ENCODE data around the gene CEP104. TPM values are rescaled to one million over a fixed set of nuclear protein-coding genes. Genes with fewer than 3 reads are reported as not detected.

CEP104 gene
- total and polyA plus RNA-seq, 9 of the 15 experiments (the other 6 are each of a cell fraction or from before 2014, with no cell fraction given): 11.2 to 63.4 (median 42.6) TPM

DNA sequence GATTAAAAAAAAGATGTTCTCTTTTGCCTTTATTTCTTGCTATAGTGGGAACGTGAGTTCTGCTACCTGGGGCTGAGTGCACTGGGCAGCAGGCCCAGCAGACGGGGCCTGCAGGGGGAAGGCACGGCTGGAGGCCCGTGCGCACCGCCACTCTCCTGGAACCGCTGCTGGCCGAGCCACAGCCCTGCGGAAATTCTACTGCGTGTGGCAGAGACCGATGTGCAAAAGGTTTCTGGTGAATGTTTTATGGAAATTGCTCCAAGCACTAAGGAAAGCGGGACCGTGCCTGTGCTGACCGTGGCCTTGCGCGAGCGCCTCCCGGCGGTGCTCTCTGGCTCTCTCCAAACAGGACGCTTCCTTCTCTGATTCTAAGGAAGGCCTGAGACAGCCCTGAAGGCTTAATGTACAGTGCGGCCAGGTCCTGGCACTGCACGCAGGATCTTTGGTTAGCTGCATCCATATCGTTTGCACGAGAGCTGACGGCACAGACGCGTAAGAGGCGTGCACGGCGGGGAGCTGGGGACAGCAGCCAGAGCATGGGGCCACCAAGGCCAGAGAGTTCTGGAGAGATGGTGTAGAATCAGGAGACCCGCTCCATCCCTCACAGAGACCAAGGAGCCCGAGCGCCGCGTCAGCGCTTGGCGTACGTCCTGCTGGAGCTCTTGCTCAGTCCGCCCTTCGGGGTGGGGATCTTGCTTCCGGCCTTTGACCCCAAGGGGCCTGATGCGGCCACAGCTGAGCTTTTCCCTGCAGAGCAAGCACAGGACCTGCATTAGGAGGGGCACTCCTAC lies 42.0 kb downstream of the CEP104 start:
- Histone ChIP-seq H2AFZ (ENCODE audit: low read depth, low read length) (no peak overlapping the region), H3K4me2 (ENCODE audit: insufficient read depth, low read length) (no peak overlapping the region), H3K9me3 (replicated peaks; ENCODE audit: control insufficient read depth, insufficient read depth, low read depth, low read length) (no peaks in the 10 kb centered on the region), H3K79me2 (ENCODE audit: control insufficient read depth, insufficient read depth, low read length) (no peaks in the 10 kb centered on the region), H3K36me3 (ENCODE audit: control insufficient read depth, insufficient read depth, low read length) (peaks cover 10% of the 10 kb centered on the region; the same call in 2 of the 3 replicates), H3K27ac (ENCODE audit: extremely low read depth, low read depth, low read length) (no peak overlapping the region), H3K4me3 (no peak overlapping the region), H3K9ac (ENCODE audit: insufficient read depth in 1 of 2, low read depth in 2 of 2, low read length in 2 of 2) (no peak overlapping the region), H4K20me1 (replicated peaks; ENCODE audit: control insufficient read depth, insufficient read depth, low read length) (no peaks in the 10 kb centered on the region), H3K27me3 (ENCODE audit: control insufficient read depth in 2 of 2, insufficient read depth in 2 of 2, low read length in 2 of 2) (no peaks in the 10 kb centered on the region), H3K4me1 (replicated peaks in 1 of 2; ENCODE audit: control insufficient read depth in 2 of 2, insufficient read depth in 2 of 2, low read length in 2 of 2) (peaks cover 6 to 27% of the 10 kb centered on the region in 2 experiments; a peak in 3 of 5 replicates), H3K9me1 (ENCODE audit: control insufficient read depth, insufficient read depth, low read length) (no peaks in the 10 kb centered on the region)
- intact Hi-C loops (cut with micrococcal nuclease): no loop called here
- DNase-seq (ENCODE audit: extremely low read depth in 1 of 4, low spot score in 3 of 4) (no peak), FAIRE-seq (no peak), ATAC-seq (no peak)
- 86% methylated on average over 42 of the region's 42 CpGs for WGBS (ENCODE audit: insufficient coverage, low coverage, missing lambda C conversion rate)
- ChIA-PET POLR2A (interaction anchor here (0.7 to 1.3 kb wide), 3 partner anchors 21 to 142 kb away, joined by 3 to 4 read pairs (median 3); no protein-coding TSS in a partner anchor), CTCF (ENCODE audit: low intra/inter-chr PET ratio) (no interaction called here)
- BruUV-seq (replicated peaks): no TSS peak
- in situ Hi-C loops (cut with MboI): no loop called here
- TF ChIP-seq POLR2G (IDR thresholded peaks at IDR 0.05; ENCODE audit: low read depth, low read length): peak; percentile 25; the same call in 1 of the 2 replicates
- TF ChIP-seq ZNF24 (IDR thresholded peaks at IDR 0.05): no peak

DNA sequence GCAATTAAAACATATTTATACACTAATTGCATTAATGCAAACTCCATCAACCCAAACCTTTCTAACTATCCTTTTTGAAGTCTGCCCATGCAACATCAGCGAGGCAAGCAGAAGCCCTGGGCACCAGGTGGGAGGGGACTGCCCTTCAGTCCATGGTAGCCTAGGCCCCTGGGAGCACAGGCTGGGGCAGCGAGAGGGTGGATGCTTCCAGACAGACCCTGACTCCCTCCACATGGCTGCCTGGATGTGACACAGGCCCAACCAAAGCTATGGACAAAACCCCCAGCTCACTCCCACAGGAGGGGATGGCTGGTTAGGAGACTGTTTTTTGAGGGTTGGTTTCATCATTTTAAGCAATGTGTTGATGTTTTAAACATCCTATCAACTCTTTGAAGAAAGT lies 42.9 kb downstream of the CEP104 start:
- no peaks in the 10 kb centered on the region for H3K27me3 ChIP-seq (ENCODE audit: control insufficient read depth in 2 of 2, insufficient read depth in 2 of 2, low read length in 2 of 2)
- H3K36me3 ChIP-seq (ENCODE audit: control insufficient read depth, insufficient read depth, low read length): peaks cover 8% of the 10 kb centered on the region; the same call in 1 of the 3 replicates
- no peak for FAIRE-seq
- H3K79me2 ChIP-seq (ENCODE audit: control insufficient read depth, insufficient read depth, low read length): no peaks in the 10 kb centered on the region
- ChIA-PET POLR2A (interaction anchor here (1.3 kb wide), 1 partner anchor 20 kb away, joined by 4 read pairs; no protein-coding TSS in a partner anchor), CTCF (ENCODE audit: low intra/inter-chr PET ratio) (no interaction called here)
- 87% methylated on average over 2 of the region's 2 CpGs for WGBS (ENCODE audit: insufficient coverage, low coverage, missing lambda C conversion rate)
- no peak overlapping the region for H3K4me2 ChIP-seq (ENCODE audit: insufficient read depth, low read length)
- DNase-seq (ENCODE audit: extremely low read depth in 1 of 4, low spot score in 3 of 4): no peak
- in situ Hi-C loops (cut with MboI): no loop called here
- no TSS peak for BruUV-seq (replicated peaks)
- intact Hi-C loops (cut with micrococcal nuclease): no loop called here
- H3K9me3 ChIP-seq (replicated peaks; ENCODE audit: control insufficient read depth, insufficient read depth, low read depth, low read length): no peaks in the 10 kb centered on the region
- no peak for ATAC-seq
- H4K20me1 ChIP-seq (replicated peaks; ENCODE audit: control insufficient read depth, insufficient read depth, low read length): no peaks in the 10 kb centered on the region
- no peak overlapping the region for H3K4me3 ChIP-seq
- H3K9ac ChIP-seq (ENCODE audit: insufficient read depth in 1 of 2, low read depth in 2 of 2, low read length in 2 of 2): no peak overlapping the region
- H2AFZ ChIP-seq (ENCODE audit: low read depth, low read length): no peak overlapping the region
- H3K4me1 ChIP-seq (replicated peaks in 1 of 2; ENCODE audit: control insufficient read depth in 2 of 2, insufficient read depth in 2 of 2, low read length in 2 of 2): peaks cover 6 to 27% of the 10 kb centered on the region in 2 experiments; a peak in 3 of 5 replicates
- no peaks in the 10 kb centered on the region for H3K9me1 ChIP-seq (ENCODE audit: control insufficient read depth, insufficient read depth, low read length)
- TF ChIP-seq EGR1 (conservative IDR thresholded peaks at IDR 0.05): no peak
- H3K27ac ChIP-seq (ENCODE audit: extremely low read depth, low read depth, low read length): no peak overlapping the region
